GM12878 (cell line): ENCODE measurements around the gene SETD6. TPM values are rescaled to one million over a fixed set of nuclear protein-coding genes. Genes with fewer than 3 reads are reported as not detected.

Experiments
- ATAC-seq: fragments of 200-7000 bp; cut with Tn5 transposase; 3 replicates; pipeline ENCODE4 v1.9.1; 2020; ENCODE audit warnings: mild to moderate bottlenecking, moderate library complexity
- BruUV-seq: library from RNA; stranded (reverse); fragments of 400-500 nt; replicated peaks from 2 replicates; lab custom pipeline; 2021; lab: Mats Ljungman, UMichigan
- CTCF ChIA-PET: fragments of 300-600 bp; sonication (Branson Sonifier 250); formaldehyde crosslinking; extraction: SDS; loops from one replicate; lab custom pipeline; 2021; ENCODE audit warnings: inconsistent platforms; lab: Yijun Ruan, JAX
- POLR2A ChIA-PET: fragments of 350-600 bp; formaldehyde crosslinking; extraction: SDS; loops from one replicate; lab custom pipeline; 2021; ENCODE audit warnings: inconsistent platforms; lab: Charles Lee
- RAD21 ChIA-PET: fragments of 300-600 bp; sonication (Branson Sonifier 250); formaldehyde crosslinking; loops from one replicate; lab custom pipeline; 2023; ENCODE audit warnings: antibody characterized with exemption; ENCODE audit not compliant: unreplicated experiment; lab: Charles Lee
- SMC1A ChIA-PET: fragments of 300-600 bp; sonication (Branson Sonifier 250); formaldehyde crosslinking; loops from one replicate; lab custom pipeline; 2023; ENCODE audit not compliant: unreplicated experiment, uncharacterized antibody; lab: Charles Lee
- DNase-seq: peaks from one replicate; pipeline ENCODE4 v3.0.0-alpha.2; 2011; ENCODE audit warnings: low read depth, low spot score
- FAIRE-seq: peaks from 3 replicates; lab custom pipeline; 2011; peaks lifted over from hg19 to GRCh38; lab: Jason Lieb, UNC
- H2AFZ ChIP-seq: 2 replicates; pipeline ENCODE4 v1.6.0; 2011; ENCODE audit warnings: low read depth, low read length, control low read depth; ENCODE audit not compliant: control insufficient read depth
- H3K27ac ChIP-seq: 2 replicates; pipeline ENCODE4 v1.5.1; 2011; ENCODE audit warnings: control low read depth; ENCODE audit not compliant: control insufficient read depth, insufficient read depth
- H3K27me3 ChIP-seq, 2 experiments: replicated peaks in 1 of 2; 2 replicates each; pipeline versions ENCODE4 v1.6.0 to v1.6.1; 2011; ENCODE audit warnings: low read length in 1 of 2; ENCODE audit not compliant: control insufficient read depth in 2 of 2, insufficient read depth in 2 of 2
- H3K36me3 ChIP-seq, 2 experiments: 2 replicates each; pipeline ENCODE4 v1.5.1; 2011; ENCODE audit warnings: low read length in 1 of 2; ENCODE audit not compliant: control insufficient read depth in 2 of 2, insufficient read depth in 2 of 2
- H3K4me1 ChIP-seq: 2 replicates; pipeline ENCODE4 v1.6.1; 2011; ENCODE audit warnings: mild to moderate bottlenecking, low read length, moderate library complexity, mixed read lengths; ENCODE audit not compliant: control insufficient read depth, insufficient read depth
- H3K4me2 ChIP-seq: 2 replicates; pipeline ENCODE4 v1.6.0; 2011; ENCODE audit warnings: control low read depth; ENCODE audit not compliant: control insufficient read depth, insufficient read depth
- H3K4me3 ChIP-seq: fragments of 200-600 bp; sonication (generic); 2 replicates; pipeline ENCODE4 v1.5.1; 2016
- H3K79me2 ChIP-seq: 2 replicates; pipeline ENCODE4 v1.6.0; 2011; ENCODE audit warnings: low read length; ENCODE audit not compliant: control insufficient read depth, insufficient read depth
- H3K9ac ChIP-seq: 2 replicates; pipeline ENCODE4 v1.8.0; 2011; ENCODE audit warnings: low read length, control low read depth, mixed read lengths; ENCODE audit not compliant: control insufficient read depth, insufficient read depth
- H3K9me3 ChIP-seq: replicated peaks from 3 replicates; pipeline ENCODE4 v1.5.1; 2011; ENCODE audit warnings: mild to moderate bottlenecking, low read length; ENCODE audit not compliant: control insufficient read depth, insufficient read depth
- H4K20me1 ChIP-seq: 2 replicates; pipeline ENCODE4 v1.6.0; 2011; ENCODE audit not compliant: control insufficient read depth, insufficient read depth
- KDM1A ChIP-seq: fragments of 200-600 bp; sonication (generic); IDR thresholded peaks from 2 replicates; pipeline ENCODE4 v1.6.1; 2016; ENCODE audit warnings: borderline replicate concordance
- POLR2A ChIP-seq: IDR thresholded peaks from 2 replicates; pipeline ENCODE4 v1.6.1; 2011; ENCODE audit warnings: low read depth, mild to moderate bottlenecking, low read length
- POLR2AphosphoS5 ChIP-seq: IDR thresholded peaks from 2 replicates; pipeline ENCODE4 v1.6.1; 2011; ENCODE audit warnings: mild to moderate bottlenecking, low read length, inconsistent platforms
- SPI1 ChIP-seq: IDR thresholded peaks from 2 replicates; pipeline ENCODE4 v1.6.1; 2011; ENCODE audit warnings: low read depth, mild to moderate bottlenecking, low read length, moderate library complexity, borderline replicate concordance; ENCODE audit not compliant: insufficient read depth
- SREBF1 ChIP-seq: IDR thresholded peaks from 2 replicates; pipeline ENCODE4 v1.6.1; 2012; ENCODE audit warnings: mild to moderate bottlenecking, low read length
- WGBS: methylation state at CpG from one replicate; pipeline ENCODE4 v1.1.6; 2016; ENCODE audit warnings: low lambda C conversion rate; ENCODE audit not compliant: insufficient replicate concordance, insufficient coverage; ENCODE audit errors: missing lambda C conversion rate; 5-methylcytosine and 5-hydroxymethylcytosine counted together
- in situ Hi-C: fragments of 300-500 bp; cut with MboI; formaldehyde crosslinking; loops from 9 replicates; pipeline ENCODE4 v1.14.3; 2018; ENCODE audit warnings: mixed read lengths
- intact Hi-C: fragments of 100-400 bp; cut with micrococcal nuclease; formaldehyde crosslinking; loops from one replicate; pipeline ENCODE4 v1.14.2; 2022; ENCODE audit not compliant: unreplicated experiment
- polyA plus RNA-seq, 11 experiments: library from polyadenylated mRNA; depleted of rRNA in 4 of 11; unstranded in 6 of 11; stranded (reverse) in 5 of 11; fragments of >200 nt; fragmentation: Nextera tagmentation in 4 of 11; fragmentation: Illumina TruSeq in 1 of 11; extraction: Ambion mirVana in 4 of 11; extraction: Trizol in 1 of 11; gene quantifications; 1 replicate in 1 of 11; 2 replicates in 10 of 11; pipeline versions ENCODE4 v1.2.1 to v1.2.3, GENCODE V29; 2011 to 2016; ENCODE audit warnings: inconsistent platforms in 2 of 11, missing spikeins in 2 of 11, low read depth in 1 of 11
- total RNA-seq, 4 experiments: library from RNA; depleted of rRNA in 3 of 4; stranded (reverse); fragments of >200 nt in 3 of 4; fragmentation: Illumina TruSeq in 1 of 4; extraction: Trizol in 1 of 4; gene quantifications; 2 replicates each; pipeline versions ENCODE4 v1.2.1 to v1.2.3, GENCODE V29; 2013 to 2021

The SETD6 gene
- total and polyA plus RNA-seq, 10 of the 15 experiments (the other 5 are each of a cell fraction or from before 2014, with no cell fraction given), result 8.2 to 23.8 (median 16.2) TPM

DNA sequence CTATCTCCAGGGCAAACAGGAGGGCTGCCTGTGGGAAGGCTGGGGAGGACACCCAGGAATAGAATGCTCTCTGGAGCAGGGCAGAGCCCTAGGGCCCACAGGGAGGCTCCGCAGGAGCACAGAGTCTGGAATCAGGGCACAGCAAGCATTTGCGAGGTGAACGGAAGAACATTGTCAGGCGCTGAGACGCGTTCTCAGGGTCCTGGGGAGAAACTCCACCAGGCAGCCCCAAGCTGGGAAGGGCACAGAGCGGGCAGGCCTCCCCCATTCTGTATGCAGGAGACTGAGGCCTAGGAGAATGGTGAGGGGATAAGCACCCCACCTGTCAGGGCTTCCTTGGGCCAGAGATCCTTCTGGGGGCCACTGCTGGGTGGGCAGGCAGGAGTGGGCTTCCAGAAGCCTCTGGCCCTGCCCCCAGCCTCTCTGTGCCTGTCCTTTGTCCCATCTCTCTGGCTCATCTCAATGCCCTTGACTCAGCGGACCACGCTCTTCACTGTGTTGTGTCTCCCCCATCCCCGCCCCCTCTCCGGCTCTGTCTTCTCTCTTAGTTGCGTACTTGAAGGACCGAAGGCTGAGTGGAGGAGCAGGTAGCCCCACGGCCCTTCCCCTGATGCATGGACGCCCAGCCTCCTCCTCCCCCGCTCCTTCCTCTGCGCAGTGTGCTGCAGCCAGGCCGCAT lies 5.1 kb upstream of the SETD6 start:
- RAD21 ChIA-PET, result interaction anchor here (1.3 kb wide), 2 partner anchors 151 to 174 kb away, joined by 3 to 4 read pairs; no protein-coding TSS in a partner anchor
- H4K20me1 ChIP-seq, result no peaks in the 10 kb centered on the region
- H3K4me1 ChIP-seq, result 0 out of 2 replicates have a peak, but pooled peaks cover 3% of the 10 kb centered on the region
- no peak overlapping the region for H2AFZ ChIP-seq
- H3K4me3 ChIP-seq, result no peak overlapping the region
- CTCF ChIA-PET, result interaction anchor here (0.6 to 2.5 kb wide), 6 partner anchors 10 to 246 kb away, joined by 3 to 30 read pairs (median 6); no protein-coding TSS in a partner anchor
- TF ChIP-seq POLR2AphosphoS5 (no peak), SPI1 (no peak), KDM1A (no peak)
- POLR2A ChIA-PET, result no interaction called here
- no peak for ATAC-seq
- H3K79me2 ChIP-seq, result peaks cover 5% of the 10 kb centered on the region
- SMC1A ChIA-PET, result no interaction called here
- no peak overlapping the region for H3K9ac ChIP-seq
- no peaks in the 10 kb centered on the region for H3K27me3 ChIP-seq
- BruUV-seq, result no TSS peak
- no peak overlapping the region for H3K27ac ChIP-seq
- H3K36me3 ChIP-seq, result no peaks in the 10 kb centered on the region
- no peak for DNase-seq
- H3K4me2 ChIP-seq, result no peak overlapping the region
- 87% methylated on average over 17 of the region's 18 CpGs for WGBS
- in situ Hi-C loops, result loop anchor here (25.0 kb wide), 1 partner anchor 227 kb away; the partner anchor contains the start of gene GOT2
- intact Hi-C loops, result no loop called here
- no peak for FAIRE-seq
- no peaks in the 10 kb centered on the region for H3K9me3 ChIP-seq

DNA sequence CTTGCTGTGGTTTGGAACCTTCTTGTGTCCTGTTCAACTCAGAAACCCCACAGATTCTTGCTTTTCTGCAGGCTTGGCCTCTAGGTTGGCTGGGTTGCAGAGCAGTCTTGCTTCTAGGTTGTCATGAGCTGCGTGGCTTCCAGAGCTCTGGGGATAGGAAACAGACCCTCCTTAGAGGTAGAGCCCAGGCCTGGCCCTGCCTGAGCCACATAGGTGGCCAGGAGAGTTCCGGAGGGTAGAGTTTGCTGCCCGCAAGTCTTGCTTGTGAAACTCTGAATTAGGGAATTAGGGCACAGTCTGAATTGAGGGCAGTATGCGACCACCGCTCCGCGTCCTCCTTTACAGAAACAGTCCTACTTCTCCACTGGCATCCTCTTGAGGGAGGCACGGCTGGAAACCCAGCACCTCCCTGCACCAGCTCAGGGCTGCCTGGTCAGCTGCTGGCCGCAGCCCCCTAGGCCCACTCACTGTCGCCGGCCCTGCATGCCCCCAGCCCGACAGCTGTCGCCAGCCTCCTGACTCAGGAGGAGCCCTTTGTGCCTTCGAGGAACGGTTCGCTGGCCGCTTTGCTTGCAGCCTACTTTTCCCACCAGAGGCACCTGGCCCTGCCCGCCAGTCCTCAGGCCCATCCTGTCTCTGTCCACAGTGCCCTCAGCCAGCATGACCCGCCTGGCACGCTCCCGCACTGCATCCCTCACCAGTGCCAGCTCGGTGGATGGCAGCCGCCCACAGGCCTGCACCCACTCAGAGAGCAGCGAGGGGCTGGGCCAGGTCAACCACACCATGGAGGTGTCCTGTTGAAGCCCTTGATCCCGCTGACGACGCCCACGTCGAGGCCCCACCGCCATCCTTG lies 4.3 kb upstream of the SETD6 start:
- H4K20me1 ChIP-seq, result no peaks in the 10 kb centered on the region
- ChIA-PET SMC1A (no interaction called here), POLR2A (no interaction called here), CTCF (interaction anchor here (1.0 to 2.5 kb wide), 6 partner anchors 10 to 245 kb away, joined by 3 to 30 read pairs (median 6); no protein-coding TSS in a partner anchor), RAD21 (interaction anchor here (0.9 to 1.3 kb wide), 4 partner anchors 150 to 218 kb away, joined by 3 to 4 read pairs (median 4); no protein-coding TSS in a partner anchor)
- H3K27ac ChIP-seq, result no peak overlapping the region
- WGBS, result 70% methylated on average over 28 of the region's 30 CpGs
- H3K79me2 ChIP-seq, result peaks cover 5% of the 10 kb centered on the region
- H3K9ac ChIP-seq, result no peak overlapping the region
- H3K9me3 ChIP-seq, result no peaks in the 10 kb centered on the region
- H2AFZ ChIP-seq, result no peak overlapping the region
- no peaks in the 10 kb centered on the region for H3K27me3 ChIP-seq
- in situ Hi-C loops (loop anchor here (25.0 kb wide), 1 partner anchor 226 kb away; the partner anchor contains the start of gene GOT2), intact Hi-C loops (no loop called here)
- H3K4me3 ChIP-seq, result no peak overlapping the region
- H3K4me1 ChIP-seq, result 0 out of 2 replicates have a peak, but pooled peaks cover 3% of the 10 kb centered on the region
- DNase-seq (no peak), ATAC-seq (no peak), FAIRE-seq (no peak)
- no peak overlapping the region for H3K4me2 ChIP-seq
- TF ChIP-seq POLR2A (peak; percentile 19; the same call in 1 of the 2 replicates), SREBF1 (no peak)
- no TSS peak for BruUV-seq
- H3K36me3 ChIP-seq, result no peaks in the 10 kb centered on the region
